Right lobe of liver (tissue), 4 donors: ENCODE results near the gene ALG1L2.
"Not testable (repeated sequence)": the region's sequence is repeated elsewhere in the genome, so short reads cannot be mapped to it uniquely, and the experiment has no call there.

Experiments used
- CTCF ChIP-seq, 4 donors: fragments of 200-600 bp in 3 of 4; fragments of 450-650 bp in 1 of 4; IDR thresholded peaks; one replicate each; pipeline versions ENCODE4 v1.5.1 to v1.8.0; 2016 to 2022; ENCODE audit warnings: antibody characterized with exemption in 4 of 4, mild to moderate bottlenecking in 2 of 4
- POLR2A ChIP-seq: fragments of 450-650 bp; IDR thresholded peaks from one replicate; pipeline ENCODE4 v1.6.1; 2017; ENCODE audit warnings: antibody characterized with exemption, mild to moderate bottlenecking
- donor health status: DM: no; HTN: no; CAD: no.
- donor health status: DM: no; HTN: no; CAD: no.
- donor health status: DM: no; HTN: yes; CAD: no.

GRCh38 chr3:130108836-130109585, 27.4 kb downstream of the ALG1L2 start:
- not testable (repeated sequence) for TF ChIP-seq CTCF (IDR thresholded peaks at IDR 0.05); POLR2A
